Measurements from ENCODE around the gene CBFA2T2. TPM values are rescaled to one million over a fixed set of nuclear protein-coding genes. Genes with fewer than 3 reads are reported as not detected.

Gene CBFA2T2
- total RNA-seq, 1 donor from 2014 or later = 10.7 TPM

DNA sequence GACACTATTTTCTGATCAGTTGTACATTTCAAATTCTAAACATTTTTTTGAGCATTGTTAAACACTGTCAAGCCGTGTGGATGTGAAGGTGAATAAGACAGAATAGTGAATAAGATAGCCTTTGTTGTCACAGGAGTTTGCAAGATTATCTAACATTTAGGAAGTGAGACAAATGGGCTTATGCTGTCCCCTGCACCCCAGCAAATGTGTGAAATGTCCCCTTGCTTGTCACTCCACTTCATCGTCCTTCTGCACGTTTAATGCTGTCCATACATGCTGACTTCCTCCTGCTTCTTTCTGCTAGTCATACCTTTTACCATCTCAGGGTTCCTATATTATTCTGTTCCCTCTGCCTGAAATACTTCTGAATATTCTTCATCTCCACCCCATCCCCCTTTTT lies 62.6 kb downstream of the CBFA2T2 start:
- Histone ChIP-seq H3K36me3 (peaks cover 16% of the 10 kb centered on the region), H3K4me3 (no peak overlapping the region), H3K4me1 (peaks cover 18% of the 10 kb centered on the region), H3K27me3 (ENCODE audit: low read depth) (no peaks in the 10 kb centered on the region), H3K27ac (replicated peaks) (peak overlapping the region; percentile 51), H3K9me3 (replicated peaks) (no peaks in the 10 kb centered on the region)
- no peak for DNase-seq
- TF ChIP-seq, protein P1, sequence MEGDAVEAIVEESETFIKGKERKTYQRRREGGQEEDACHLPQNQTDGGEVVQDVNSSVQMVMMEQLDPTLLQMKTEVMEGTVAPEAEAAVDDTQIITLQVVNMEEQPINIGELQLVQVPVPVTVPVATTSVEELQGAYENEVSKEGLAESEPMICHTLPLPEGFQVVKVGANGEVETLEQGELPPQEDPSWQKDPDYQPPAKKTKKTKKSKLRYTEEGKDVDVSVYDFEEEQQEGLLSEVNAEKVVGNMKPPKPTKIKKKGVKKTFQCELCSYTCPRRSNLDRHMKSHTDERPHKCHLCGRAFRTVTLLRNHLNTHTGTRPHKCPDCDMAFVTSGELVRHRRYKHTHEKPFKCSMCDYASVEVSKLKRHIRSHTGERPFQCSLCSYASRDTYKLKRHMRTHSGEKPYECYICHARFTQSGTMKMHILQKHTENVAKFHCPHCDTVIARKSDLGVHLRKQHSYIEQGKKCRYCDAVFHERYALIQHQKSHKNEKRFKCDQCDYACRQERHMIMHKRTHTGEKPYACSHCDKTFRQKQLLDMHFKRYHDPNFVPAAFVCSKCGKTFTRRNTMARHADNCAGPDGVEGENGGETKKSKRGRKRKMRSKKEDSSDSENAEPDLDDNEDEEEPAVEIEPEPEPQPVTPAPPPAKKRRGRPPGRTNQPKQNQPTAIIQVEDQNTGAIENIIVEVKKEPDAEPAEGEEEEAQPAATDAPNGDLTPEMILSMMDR (IDR thresholded peaks at IDR 0.05; ENCODE audit: borderline replicate concordance) = no peak
- intact Hi-C loops (cut with micrococcal nuclease) = no loop called here

DNA sequence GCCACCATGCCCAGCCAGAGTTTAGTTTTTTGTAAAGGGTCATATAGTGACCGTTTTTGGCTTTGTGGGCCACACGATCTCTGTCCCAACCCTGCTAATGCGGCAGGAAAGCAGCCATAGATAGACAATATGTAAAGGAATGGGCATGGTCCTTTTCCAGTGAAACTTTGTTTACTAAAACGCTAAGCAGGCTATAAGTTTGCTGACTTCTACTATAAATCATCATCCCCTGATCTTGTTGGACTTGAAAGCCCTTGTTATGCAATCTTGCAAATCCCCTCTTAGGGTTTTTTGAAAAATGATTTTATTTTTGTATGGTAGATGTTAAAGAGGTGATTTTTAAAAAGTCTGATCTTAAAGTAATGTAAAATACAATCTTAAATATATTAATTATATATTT lies 63.6 kb downstream of the CBFA2T2 start:
- H3K4me3 ChIP-seq = no peak overlapping the region
- TF ChIP-seq, protein P1 (IDR thresholded peaks at IDR 0.05; ENCODE audit: borderline replicate concordance) = no peak
- H3K36me3 ChIP-seq = peaks cover 16% of the 10 kb centered on the region
- H3K27me3 ChIP-seq (ENCODE audit: low read depth) = no peaks in the 10 kb centered on the region
- no peak for DNase-seq
- intact Hi-C loops (cut with micrococcal nuclease) = no loop called here
- no peaks in the 10 kb centered on the region for H3K9me3 ChIP-seq (replicated peaks)
- peaks cover 18% of the 10 kb centered on the region for H3K4me1 ChIP-seq
- H3K27ac ChIP-seq (replicated peaks) = no peak overlapping the region

DNA sequence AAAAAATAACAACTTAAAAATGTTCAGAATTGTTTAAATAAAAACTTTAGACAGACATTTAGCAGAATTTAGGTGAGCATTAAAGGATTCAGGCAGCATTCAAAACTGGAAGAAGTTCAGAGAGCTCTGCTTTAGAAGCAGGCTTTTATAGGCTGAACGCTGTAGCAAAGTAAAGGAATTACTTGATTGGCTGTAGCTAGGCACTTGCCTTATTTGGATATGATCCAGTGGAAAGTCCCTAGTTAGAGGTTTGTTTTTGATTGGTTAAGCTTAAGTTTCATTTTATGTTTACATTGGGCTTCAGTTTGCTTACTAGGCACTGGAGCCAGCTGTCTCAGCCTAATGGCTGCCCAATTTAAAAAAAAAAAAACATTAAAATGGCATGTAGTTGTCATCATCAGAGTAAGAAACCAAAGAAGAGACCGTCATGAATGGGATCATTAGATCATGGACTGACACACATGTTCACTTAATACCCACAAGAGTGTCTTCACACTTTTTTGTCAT lies 65.1 kb downstream of the CBFA2T2 start:
- peaks cover 16% of the 10 kb centered on the region for H3K36me3 ChIP-seq
- peak overlapping the region; percentile 22 for H3K27ac ChIP-seq (replicated peaks)
- H3K9me3 ChIP-seq (replicated peaks) = no peaks in the 10 kb centered on the region

DNA sequence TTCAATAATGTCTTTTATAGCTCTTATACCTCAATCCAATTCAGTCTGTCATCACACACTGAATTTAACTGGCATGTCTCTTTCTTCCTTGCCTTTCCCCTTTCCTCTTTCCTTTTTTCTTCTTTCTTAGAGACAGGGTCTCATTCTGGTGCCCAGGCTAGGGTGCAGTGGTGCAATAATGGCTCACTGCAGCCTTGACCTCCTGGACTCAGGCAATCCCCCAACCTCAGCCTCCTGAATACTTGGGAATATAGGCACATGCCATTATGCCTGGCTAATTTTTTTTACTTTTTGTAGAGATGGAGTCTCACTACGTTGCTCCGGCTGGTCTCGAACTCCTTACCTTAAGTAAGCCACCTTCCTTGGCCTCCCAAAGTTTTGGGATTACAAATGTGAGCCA lies 65.9 kb downstream of the CBFA2T2 start:
- intact Hi-C loops (cut with micrococcal nuclease) = no loop called here
- DNase-seq = no peak
- Histone ChIP-seq H3K4me3 (no peak overlapping the region), H3K9me3 (replicated peaks) (no peaks in the 10 kb centered on the region), H3K4me1 (peaks cover 25% of the 10 kb centered on the region), H3K36me3 (peaks cover 13% of the 10 kb centered on the region), H3K27me3 (ENCODE audit: low read depth) (no peaks in the 10 kb centered on the region), H3K27ac (replicated peaks) (no peak overlapping the region)
- TF ChIP-seq, protein P1 (IDR thresholded peaks at IDR 0.05; ENCODE audit: borderline replicate concordance) = no peak

More for the DNA sequence above, 65.1 kb downstream of the CBFA2T2 start:
- DNase-seq = no peak
- H3K4me1 ChIP-seq = peaks cover 18% of the 10 kb centered on the region
- TF ChIP-seq, protein P1 (IDR thresholded peaks at IDR 0.05; ENCODE audit: borderline replicate concordance) = no peak
- peak overlapping the region; percentile 13 for H3K4me3 ChIP-seq
- intact Hi-C loops (cut with micrococcal nuclease) = no loop called here
- no peaks in the 10 kb centered on the region for H3K27me3 ChIP-seq (ENCODE audit: low read depth)

DNA sequence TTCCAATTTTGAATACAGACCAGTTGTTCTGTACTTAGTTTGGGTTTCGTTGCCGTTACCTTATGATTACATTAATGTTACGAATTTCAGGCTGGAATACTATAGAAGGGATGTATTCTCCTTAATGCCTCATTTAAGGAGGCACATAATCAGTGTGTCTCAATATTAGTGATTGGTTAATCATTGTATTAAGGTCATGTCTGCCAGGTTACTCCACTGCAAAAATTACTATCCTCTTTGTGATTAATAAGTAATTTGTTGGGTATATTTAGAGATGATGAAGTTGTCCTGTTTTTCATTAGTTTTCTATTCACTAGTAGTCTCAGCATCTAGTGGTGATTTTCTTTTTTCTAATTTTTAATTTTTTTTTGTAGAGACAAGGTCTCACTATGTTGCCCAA lies 66.3 kb downstream of the CBFA2T2 start:
- TF ChIP-seq, protein P1 (IDR thresholded peaks at IDR 0.05; ENCODE audit: borderline replicate concordance) = no peak
- peaks cover 8% of the 10 kb centered on the region for H3K36me3 ChIP-seq
- H3K4me1 ChIP-seq = peaks cover 29% of the 10 kb centered on the region
- H3K27me3 ChIP-seq (ENCODE audit: low read depth) = no peaks in the 10 kb centered on the region
- DNase-seq = no peak
- H3K9me3 ChIP-seq (replicated peaks) = no peaks in the 10 kb centered on the region
- H3K4me3 ChIP-seq = no peak overlapping the region
- no peak overlapping the region for H3K27ac ChIP-seq (replicated peaks)
- intact Hi-C loops (cut with micrococcal nuclease) = no loop called here
